Liver (tissue), 3 donors: Measurements from ENCODE around the gene TLCD4.

Experiments
- FOXA1 ChIP-seq: IDR thresholded peaks from 2 replicates; pipeline ENCODE4 v1.6.1; 2016; ENCODE audit warnings: antibody characterized with exemption
- GABPA ChIP-seq, 2 donors: IDR thresholded peaks in 1 of 2; conservative IDR thresholded peaks in 1 of 2; 2 replicates each; pipeline ENCODE4 v1.6.1; 2016; ENCODE audit warnings: antibody characterized with exemption in 2 of 2, mild to moderate bottlenecking in 1 of 2, moderate library complexity in 1 of 2
- HNF4A ChIP-seq, 2 donors: conservative IDR thresholded peaks; 2 replicates each; pipeline ENCODE4 v1.6.1; 2016; ENCODE audit warnings: antibody characterized with exemption in 2 of 2, mild to moderate bottlenecking in 2 of 2
- REST ChIP-seq: IDR thresholded peaks from 2 replicates; pipeline ENCODE4 v1.6.1; 2016; ENCODE audit warnings: antibody characterized with exemption, mild to moderate bottlenecking
- RXRA ChIP-seq, 2 donors: IDR thresholded peaks; 2 replicates each; pipeline ENCODE4 v1.6.1; 2017 to 2018; ENCODE audit warnings: antibody characterized with exemption in 2 of 2, mild to moderate bottlenecking in 1 of 2
- TAF1 ChIP-seq: conservative IDR thresholded peaks from 2 replicates; pipeline ENCODE4 v1.6.1; 2016; ENCODE audit warnings: antibody characterized with exemption, mild to moderate bottlenecking
- YY1 ChIP-seq: IDR thresholded peaks from 2 replicates; pipeline ENCODE4 v1.6.1; 2016; ENCODE audit warnings: antibody characterized with exemption, mild to moderate bottlenecking
- TF ChIP-seq, protein P1 (sequence below): fragments of 150-350 bp; IDR thresholded peaks from 2 replicates; pipeline ENCODE4 v1.5.1; 2017; ENCODE audit warnings: improper control_type of control experiment, low read depth, low read length; ENCODE audit not compliant: missing input control
- TF ChIP-seq, protein P2 (sequence below): IDR thresholded peaks from 2 replicates; pipeline ENCODE4 v1.6.1; 2016; ENCODE audit warnings: antibody characterized with exemption
- donor health status: healthy.
- donor health status: healthy.

DNA sequence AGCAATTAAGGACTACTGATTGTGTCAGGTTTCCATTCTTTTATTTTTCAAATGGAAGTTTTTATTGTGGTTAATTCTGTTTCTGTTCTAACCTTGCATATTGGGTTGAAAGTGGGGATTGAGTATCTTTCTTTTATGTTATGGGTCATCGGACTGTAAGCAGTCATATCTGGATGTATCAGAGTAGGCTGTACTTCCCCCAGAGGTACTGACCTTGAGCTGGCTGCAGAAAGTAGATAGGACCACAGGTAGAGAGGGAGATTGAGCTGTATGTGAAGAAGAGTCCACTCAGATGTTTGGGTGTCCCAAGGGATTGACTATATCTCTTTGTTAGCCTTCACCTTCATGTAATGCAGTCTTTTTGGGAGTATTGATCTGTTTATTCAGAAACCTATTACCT is 23.9 kb upstream of the TLCD4 start:
- TF ChIP-seq, protein P1, sequence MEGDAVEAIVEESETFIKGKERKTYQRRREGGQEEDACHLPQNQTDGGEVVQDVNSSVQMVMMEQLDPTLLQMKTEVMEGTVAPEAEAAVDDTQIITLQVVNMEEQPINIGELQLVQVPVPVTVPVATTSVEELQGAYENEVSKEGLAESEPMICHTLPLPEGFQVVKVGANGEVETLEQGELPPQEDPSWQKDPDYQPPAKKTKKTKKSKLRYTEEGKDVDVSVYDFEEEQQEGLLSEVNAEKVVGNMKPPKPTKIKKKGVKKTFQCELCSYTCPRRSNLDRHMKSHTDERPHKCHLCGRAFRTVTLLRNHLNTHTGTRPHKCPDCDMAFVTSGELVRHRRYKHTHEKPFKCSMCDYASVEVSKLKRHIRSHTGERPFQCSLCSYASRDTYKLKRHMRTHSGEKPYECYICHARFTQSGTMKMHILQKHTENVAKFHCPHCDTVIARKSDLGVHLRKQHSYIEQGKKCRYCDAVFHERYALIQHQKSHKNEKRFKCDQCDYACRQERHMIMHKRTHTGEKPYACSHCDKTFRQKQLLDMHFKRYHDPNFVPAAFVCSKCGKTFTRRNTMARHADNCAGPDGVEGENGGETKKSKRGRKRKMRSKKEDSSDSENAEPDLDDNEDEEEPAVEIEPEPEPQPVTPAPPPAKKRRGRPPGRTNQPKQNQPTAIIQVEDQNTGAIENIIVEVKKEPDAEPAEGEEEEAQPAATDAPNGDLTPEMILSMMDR, result no peak
- TF ChIP-seq YY1, result no peak
- no peak for TF ChIP-seq REST
- TF ChIP-seq, protein P2, sequence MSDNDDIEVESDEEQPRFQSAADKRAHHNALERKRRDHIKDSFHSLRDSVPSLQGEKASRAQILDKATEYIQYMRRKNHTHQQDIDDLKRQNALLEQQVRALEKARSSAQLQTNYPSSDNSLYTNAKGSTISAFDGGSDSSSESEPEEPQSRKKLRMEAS, result no peak
- no peak for TF ChIP-seq RXRA (IDR thresholded peaks at IDR 0.05)
- no peak for TF ChIP-seq GABPA (IDR thresholded peaks at IDR 0.05 in 1 of 2, conservative IDR thresholded peaks at IDR 0.05 in 1 of 2)
- no peak for TF ChIP-seq HNF4A (conservative IDR thresholded peaks at IDR 0.05)
- no peak for TF ChIP-seq FOXA1
- TF ChIP-seq TAF1, result no peak
